Ascending aorta (tissue), 2 donors: ENCODE data around the gene GRM8. TPM values are rescaled to one million over a fixed set of nuclear protein-coding genes. Genes with fewer than 3 reads are reported as not detected.
A peak's percentile ranks its signal among the peaks of the same experiment; 100 is the strongest.

Source experiments
- DNase-seq, 2 donors: peaks; one replicate each; pipeline ENCODE4 v3.0.0-alpha.2; 2019; ENCODE audit warnings: low spot score in 2 of 2
- H3K27ac ChIP-seq, 2 donors: fragments of 200-600 bp; sonication (generic); one replicate each; pipeline ENCODE4 v1.5.1; 2016 to 2017; ENCODE audit warnings: mild to moderate bottlenecking in 1 of 2
- H3K27me3 ChIP-seq: fragments of 200-600 bp; sonication (generic); one replicate; pipeline ENCODE4 v1.5.1; 2017
- H3K36me3 ChIP-seq, 2 donors: fragments of 200-600 bp; sonication (generic); one replicate each; pipeline ENCODE4 v1.5.1; 2016
- H3K4me1 ChIP-seq, 2 donors: fragments of 200-600 bp; sonication (generic); one replicate each; pipeline ENCODE4 v1.5.1; 2016 to 2017; ENCODE audit warnings: mild to moderate bottlenecking in 1 of 2
- H3K4me3 ChIP-seq, 2 donors: fragments of 200-600 bp; sonication (generic); one replicate each; pipeline ENCODE4 v1.5.1; 2016 to 2017; ENCODE audit warnings: mild to moderate bottlenecking in 1 of 2
- H3K9me3 ChIP-seq, 2 donors: fragments of 200-600 bp; sonication (generic); one replicate each; pipeline ENCODE4 v1.5.1; 2016
- CTCF ChIP-seq, 3 experiments: fragments of 200-600 bp in 2 of 3; fragments of 450-650 bp in 1 of 3; sonication (generic) in 2 of 3; IDR thresholded peaks; one replicate each; pipeline ENCODE4 v1.5.1; 2016 to 2019; ENCODE audit warnings: antibody characterized with exemption in 3 of 3, mild to moderate bottlenecking in 1 of 3, moderate library complexity in 1 of 3
- intact Hi-C: fragments of 100-400 bp; cut with DNase I; formaldehyde crosslinking; loops from one replicate; pipeline ENCODE4 v1.15.1; 2023
- total RNA-seq: library from RNA; depleted of rRNA; stranded (reverse); fragments of >200 nt; gene quantifications from one replicate; pipeline ENCODE4 v1.1.0, GENCODE V29; 2016

The GRM8 gene
- total RNA-seq, 1 donor from 2014 or later, result not detected

- H3K9me3 ChIP-seq, result no peaks in the 10 kb centered on the region
- no peaks in the 10 kb centered on the region for H3K36me3 ChIP-seq
- H3K4me3 ChIP-seq, result no peak overlapping the region
- no peaks in the 10 kb centered on the region for H3K4me1 ChIP-seq
- DNase-seq, result no peak
- intact Hi-C loops, result no loop called here
- H3K27ac ChIP-seq, result no peak overlapping the region
- H3K27me3 ChIP-seq, result no peaks in the 10 kb centered on the region
- TF ChIP-seq CTCF (IDR thresholded peaks at IDR 0.05), result no peak
Measured at GRCh38 chr7:126702242-126703016, 550.3 kb downstream of the GRM8 start.

- no peaks in the 10 kb centered on the region for H3K36me3 ChIP-seq
- no peaks in the 10 kb centered on the region for H3K27me3 ChIP-seq
- intact Hi-C loops, result no loop called here
- DNase-seq, result peak in 1 of 2 donors; percentile 12
- no peak for TF ChIP-seq CTCF (IDR thresholded peaks at IDR 0.05)
- H3K27ac ChIP-seq, result no peak overlapping the region
- no peaks in the 10 kb centered on the region for H3K4me1 ChIP-seq
- no peaks in the 10 kb centered on the region for H3K9me3 ChIP-seq
- H3K4me3 ChIP-seq, result no peak overlapping the region
Measured at GRCh38 chr7:126700807-126701604, 551.7 kb downstream of the GRM8 start.

GRCh38 chr7:126699707-126700106, 553.0 kb downstream of the GRM8 start:
- DNase-seq, result no peak
- Histone ChIP-seq H3K4me3 (no peak overlapping the region), H3K9me3 (no peaks in the 10 kb centered on the region), H3K36me3 (no peaks in the 10 kb centered on the region), H3K4me1 (no peaks in the 10 kb centered on the region), H3K27me3 (no peaks in the 10 kb centered on the region), H3K27ac (no peak overlapping the region)
- TF ChIP-seq CTCF (IDR thresholded peaks at IDR 0.05), result no peak
- intact Hi-C loops, result no loop called here

GRCh38 chr7:126698909-126699308, 553.8 kb downstream of the GRM8 start:
- Histone ChIP-seq H3K4me1 (no peaks in the 10 kb centered on the region), H3K9me3 (no peaks in the 10 kb centered on the region), H3K4me3 (no peak overlapping the region), H3K36me3 (no peaks in the 10 kb centered on the region), H3K27me3 (no peaks in the 10 kb centered on the region), H3K27ac (no peak overlapping the region)
- no peak for DNase-seq
- no peak for TF ChIP-seq CTCF (IDR thresholded peaks at IDR 0.05)
- intact Hi-C loops, result no loop called here

- TF ChIP-seq CTCF (IDR thresholded peaks at IDR 0.05), result no peak
- intact Hi-C loops, result no loop called here
- no peaks in the 10 kb centered on the region for H3K9me3 ChIP-seq
Measured at GRCh38 chr7:126698446-126698845, 554.3 kb downstream of the GRM8 start.

More at GRCh38 chr7:126698446-126698845, 554.3 kb downstream of the GRM8 start:
- DNase-seq, result no peak
- no peaks in the 10 kb centered on the region for H3K36me3 ChIP-seq
- H3K4me1 ChIP-seq, result no peaks in the 10 kb centered on the region
- H3K4me3 ChIP-seq, result no peak overlapping the region
- no peak overlapping the region for H3K27ac ChIP-seq
- H3K27me3 ChIP-seq, result no peaks in the 10 kb centered on the region
